HG03039 (cell line): ENCODE results near the gene CXorf49.
"Not testable (repeated sequence)": the region's sequence is repeated elsewhere in the genome, so short reads cannot be mapped to it uniquely, and the experiment has no call there.

ENCODE experiments used
- ATAC-seq: cut with Tn5 transposase; IDR thresholded peaks from one replicate; pipeline ENCODE4 v1.9.1; 2021; ENCODE audit warnings: mild to moderate bottlenecking, moderate library complexity; ENCODE audit not compliant: unreplicated experiment

Gene CXorf49

GRCh38 chrX:71675636-71676035, 42.4 kb downstream of the CXorf49 start:
- ATAC-seq, result not testable (repeated sequence)

- ATAC-seq, result no peak
These were observed 46.1 kb downstream of the CXorf49 start for GRCh38 chrX:71671938-71672337.

- no peak for ATAC-seq
These were observed 46.9 kb downstream of the CXorf49 start for GRCh38 chrX:71671043-71671780.

- not testable (repeated sequence) for ATAC-seq
These were observed 48.1 kb downstream of the CXorf49 start for GRCh38 chrX:71669947-71670346.

- ATAC-seq, result no peak
These were observed 48.6 kb downstream of the CXorf49 start for GRCh38 chrX:71669492-71669891.

- no peak for ATAC-seq
These were observed 49.9 kb downstream of the CXorf49 start for GRCh38 chrX:71668248-71668595.

GRCh38 chrX:71667328-71668247, 50.5 kb downstream of the CXorf49 start, which contains the start of gene LOC101059915:
Gene LOC101059915 (plus strand): TSS chrX:71667546.
- ATAC-seq, result no peak

GRCh38 chrX:71666240-71667223, 51.6 kb downstream of the CXorf49 start:
- ATAC-seq, result no peak

- ATAC-seq, result no peak
These were observed 52.3 kb downstream of the CXorf49 start for GRCh38 chrX:71665747-71666146.

GRCh38 chrX:71664889-71665491, 53.1 kb downstream of the CXorf49 start:
- no peak for ATAC-seq
